Erythroblast (primary cell): ENCODE measurements around the gene TFCP2.

Experiments
- DNase-seq, 2 experiments: peaks; one replicate each; lab custom pipeline; 2025; lab: John Stamatoyannopoulos, UW
- GATA1 ChIP-seq: IDR thresholded peaks from 2 replicates; pipeline ENCODE4 v1.6.1; 2011; ENCODE audit warnings: low read depth, mild to moderate bottlenecking, control low read depth, low read length, moderate library complexity
- POLR2A ChIP-seq: IDR thresholded peaks from 2 replicates; pipeline ENCODE4 v1.6.1; 2011; ENCODE audit warnings: mild to moderate bottlenecking, low read length

The TFCP2 gene

DNA sequence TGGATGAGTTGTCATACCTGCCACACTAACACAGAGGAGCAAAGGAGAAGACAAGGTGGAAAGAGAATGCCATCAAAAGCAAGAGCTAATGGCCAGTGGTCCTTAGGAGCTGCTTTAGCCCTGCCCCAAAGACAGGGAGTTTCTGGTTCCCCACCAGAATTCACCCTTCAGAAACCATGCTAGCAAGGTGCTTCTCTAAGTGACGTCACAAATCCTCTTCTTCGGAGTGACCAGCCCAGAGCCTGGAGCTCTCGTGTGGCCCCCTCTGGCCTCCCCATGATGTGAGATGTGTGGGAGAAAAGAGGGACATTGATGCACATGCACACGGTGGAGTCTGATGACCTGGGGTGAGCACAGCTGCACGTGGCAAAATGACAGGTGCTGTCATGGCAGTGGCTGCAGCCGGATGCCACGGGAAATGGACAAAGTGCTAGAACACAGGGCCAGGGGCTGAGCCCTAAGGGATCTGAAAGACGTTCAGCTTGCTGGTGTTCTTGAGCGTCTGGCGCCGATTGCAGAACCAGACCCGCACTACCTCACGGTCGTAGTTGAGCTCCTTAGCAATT, 16.9 kb upstream of the TFCP2 start:
- DNase-seq, result no peak
- TF ChIP-seq POLR2A (no peak), GATA1 (no peak)

DNA sequence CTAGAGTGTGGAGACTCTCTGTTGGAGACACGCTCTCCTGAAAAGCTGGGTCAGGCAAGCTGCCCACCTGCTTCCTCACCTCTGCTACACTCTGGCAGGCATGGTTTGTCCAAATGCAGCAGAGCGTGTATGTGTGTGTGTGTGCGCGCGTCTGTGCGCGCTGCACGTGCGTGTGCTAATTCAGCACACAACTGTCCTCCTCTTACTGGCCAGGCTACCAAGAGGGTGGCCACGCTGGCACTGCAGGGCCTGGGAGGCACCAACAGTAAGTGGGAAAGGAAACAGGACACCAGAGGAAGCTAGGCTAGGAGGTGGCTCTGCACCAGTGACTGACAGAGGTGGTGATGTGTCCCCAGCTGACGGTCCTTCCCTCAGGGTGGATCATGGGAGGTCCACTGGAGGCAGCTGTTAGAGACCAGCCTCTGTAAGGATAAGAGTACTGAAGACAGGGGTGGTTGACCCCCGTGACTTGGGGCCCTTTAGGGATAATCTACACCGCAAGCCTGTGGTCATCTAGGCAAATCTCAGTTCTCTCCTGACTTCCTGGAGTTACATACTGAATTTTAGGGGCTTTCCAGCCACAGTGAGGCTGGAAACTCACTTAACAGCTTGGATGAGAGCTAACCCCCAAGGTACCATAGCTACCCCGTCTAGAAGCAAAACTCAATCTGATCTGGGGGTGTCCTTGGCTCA, 15.6 kb upstream of the TFCP2 start:
- no peak for TF ChIP-seq POLR2A
- TF ChIP-seq GATA1, result no peak
- DNase-seq, result no peak

DNA sequence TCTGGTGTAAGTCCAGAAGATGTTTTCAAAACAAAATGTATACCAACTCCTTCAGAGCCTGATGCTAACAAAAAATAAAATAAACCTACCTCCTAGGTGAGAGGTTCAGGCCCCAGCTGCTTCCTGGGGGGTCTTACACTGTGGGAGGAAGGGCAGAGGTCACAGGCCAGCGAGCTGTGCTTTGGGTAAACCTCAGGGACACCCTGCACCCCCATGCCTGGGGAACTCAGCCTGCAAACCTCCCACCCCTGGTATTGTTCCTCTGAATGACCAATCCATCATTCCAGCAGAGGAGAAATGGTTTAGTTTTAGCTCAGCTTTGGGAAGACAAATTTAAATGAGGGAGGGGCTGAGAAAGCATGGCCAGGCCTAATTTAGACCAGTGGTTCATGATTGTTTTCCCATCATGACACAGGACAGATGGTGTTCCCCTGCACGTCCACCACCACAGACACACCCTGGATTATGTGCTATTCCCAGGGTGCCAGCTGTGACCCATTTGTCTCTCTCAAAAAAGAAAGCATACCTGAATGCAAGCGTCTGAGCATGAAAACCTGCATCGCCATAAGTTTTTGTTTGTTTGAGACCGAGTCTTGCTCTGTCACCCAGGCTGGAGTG, 14.5 kb upstream of the TFCP2 start:
- no peak for DNase-seq
- TF ChIP-seq GATA1, result no peak
- no peak for TF ChIP-seq POLR2A

DNA sequence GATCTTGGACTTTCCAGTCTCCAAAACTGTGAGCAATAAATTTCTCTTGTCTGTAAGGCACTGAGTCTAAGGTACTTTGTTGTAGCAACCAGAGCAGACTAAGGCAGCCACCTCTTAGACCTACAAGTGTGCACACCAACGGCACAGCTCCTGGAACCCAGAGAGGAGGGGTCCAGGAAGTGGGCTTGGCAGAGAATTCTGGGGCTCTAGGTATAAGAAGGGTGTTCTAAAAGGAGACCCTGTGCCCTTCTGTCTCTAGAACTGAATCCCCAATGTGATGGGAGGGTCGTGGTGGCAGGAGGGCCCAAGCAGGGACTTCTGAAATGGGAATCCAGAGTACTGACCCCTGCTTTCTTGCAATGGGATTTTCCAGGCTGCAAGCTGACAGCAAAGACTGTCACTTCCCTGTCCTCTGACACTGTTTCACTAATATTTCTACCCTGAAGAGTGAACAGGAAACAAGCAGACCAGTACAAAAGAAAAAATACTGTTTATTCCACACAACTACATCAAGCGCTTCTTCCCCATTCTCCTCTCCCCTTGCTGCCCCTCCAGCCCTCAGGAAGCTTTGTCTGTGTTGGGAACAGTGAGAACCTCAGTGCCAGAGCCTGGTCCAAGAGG, 13.6 kb upstream of the TFCP2 start:
- no peak for DNase-seq
- TF ChIP-seq GATA1 (no peak), POLR2A (no peak)

DNA sequence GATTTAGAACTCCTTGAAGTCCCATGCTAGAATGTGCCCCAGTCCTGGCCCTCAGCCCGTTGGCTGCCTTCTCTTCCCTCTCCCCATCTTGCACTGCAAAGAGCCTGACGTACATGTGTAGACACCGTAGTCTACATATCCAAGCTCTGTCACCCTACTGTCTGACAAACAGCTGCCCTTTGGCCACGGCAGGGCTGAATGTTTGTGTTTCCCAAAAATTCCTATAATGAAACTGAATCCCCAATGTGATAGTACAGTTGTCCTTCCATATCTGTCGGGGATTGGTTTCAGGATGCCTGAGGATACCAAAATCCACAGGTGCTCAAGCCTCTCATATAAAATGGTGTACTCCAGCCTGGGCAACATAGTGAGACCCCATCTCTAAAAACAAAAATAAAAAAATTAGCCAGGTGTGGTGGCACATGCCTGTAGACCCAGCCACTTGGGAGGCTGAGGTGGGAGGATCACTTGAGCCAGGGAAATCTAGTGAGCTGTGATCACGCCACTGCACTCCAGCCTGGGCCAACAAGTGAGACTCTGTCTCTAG, 12.3 kb upstream of the TFCP2 start:
- TF ChIP-seq POLR2A, result no peak
- no peak for TF ChIP-seq GATA1
- no peak for DNase-seq

DNA sequence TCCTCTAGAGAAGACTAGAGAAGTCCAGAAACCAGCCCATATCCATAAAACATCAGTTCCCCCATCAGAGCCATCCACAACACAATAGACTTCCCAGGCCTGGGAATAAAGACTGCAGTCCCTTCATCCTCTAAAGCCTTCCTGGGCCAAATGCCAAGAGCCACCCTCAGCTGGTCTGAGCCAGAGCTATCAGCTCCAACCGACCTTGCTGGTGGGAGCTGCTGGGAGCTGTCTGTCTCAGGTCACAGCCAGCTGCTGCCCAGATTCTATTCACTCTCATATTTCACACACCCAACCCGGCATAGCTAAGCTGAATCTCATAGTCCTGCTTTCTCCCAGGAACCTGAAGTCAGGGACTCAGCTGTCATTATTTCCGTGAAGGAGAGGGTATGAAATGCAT, 10.9 kb upstream of the TFCP2 start:
- TF ChIP-seq GATA1, result no peak
- no peak for TF ChIP-seq POLR2A
- DNase-seq, result peak; percentile 7 to 12

DNA sequence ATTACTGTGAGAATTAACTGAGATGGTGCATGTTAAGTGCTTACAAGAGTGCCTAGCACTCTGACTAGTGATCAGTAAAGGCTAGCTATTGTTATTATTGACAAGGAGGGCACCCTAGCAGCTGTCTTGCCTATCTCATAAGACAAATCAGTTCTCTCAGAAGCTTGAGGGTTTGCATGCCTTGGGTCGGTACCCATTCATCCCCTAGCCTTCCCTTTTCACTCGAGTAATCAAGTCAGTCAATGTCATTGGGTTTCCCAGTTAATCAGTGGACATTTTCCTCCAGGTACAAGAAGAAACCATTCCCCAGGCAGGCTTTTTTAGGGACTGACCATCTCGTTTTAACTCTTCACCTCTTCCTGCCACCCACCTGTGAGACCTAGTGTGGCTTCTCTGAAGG, 10.4 kb upstream of the TFCP2 start:
- no peak for DNase-seq
- no peak for TF ChIP-seq GATA1
- no peak for TF ChIP-seq POLR2A

DNA sequence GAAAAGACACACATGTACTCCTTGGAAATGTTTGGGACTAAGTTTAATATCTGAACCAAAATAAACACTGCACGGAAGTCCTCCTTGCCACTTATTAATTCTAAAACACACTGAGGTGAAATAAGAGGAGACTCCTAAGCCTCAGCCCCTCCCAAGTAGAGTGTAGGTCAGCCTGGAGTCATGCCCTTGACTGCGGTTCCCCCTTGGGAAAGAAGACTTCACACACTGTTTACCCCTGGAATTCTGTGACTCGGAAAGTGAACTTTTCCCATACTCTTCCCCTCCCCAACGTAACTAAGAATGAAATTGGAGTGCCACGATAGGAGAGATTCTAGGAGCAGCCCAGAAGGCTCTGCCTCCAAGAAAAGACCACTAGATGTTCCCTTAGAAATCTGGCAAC, 8.6 kb upstream of the TFCP2 start:
- DNase-seq, result no peak
- TF ChIP-seq POLR2A (no peak), GATA1 (no peak)

DNA sequence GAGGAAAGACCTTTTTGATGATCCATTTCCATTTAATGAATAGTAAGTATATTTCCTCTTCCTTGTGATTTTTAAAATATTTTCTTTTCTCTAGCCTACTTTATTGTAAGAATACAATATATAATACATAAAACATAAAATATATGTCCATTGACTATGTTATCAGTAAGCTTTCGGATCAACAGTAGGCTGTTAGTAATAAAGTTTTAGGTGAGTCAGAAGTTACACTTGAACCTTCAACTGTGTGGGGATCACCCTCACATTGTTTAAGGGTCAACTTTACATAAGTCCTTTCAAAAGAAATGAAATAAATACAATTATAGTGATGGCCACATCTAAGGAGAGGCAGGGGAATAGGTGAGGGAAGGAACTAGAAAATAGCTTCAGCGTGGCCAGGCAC, 5.0 kb upstream of the TFCP2 start:
- no peak for TF ChIP-seq GATA1
- TF ChIP-seq POLR2A, result no peak
- no peak for DNase-seq

DNA sequence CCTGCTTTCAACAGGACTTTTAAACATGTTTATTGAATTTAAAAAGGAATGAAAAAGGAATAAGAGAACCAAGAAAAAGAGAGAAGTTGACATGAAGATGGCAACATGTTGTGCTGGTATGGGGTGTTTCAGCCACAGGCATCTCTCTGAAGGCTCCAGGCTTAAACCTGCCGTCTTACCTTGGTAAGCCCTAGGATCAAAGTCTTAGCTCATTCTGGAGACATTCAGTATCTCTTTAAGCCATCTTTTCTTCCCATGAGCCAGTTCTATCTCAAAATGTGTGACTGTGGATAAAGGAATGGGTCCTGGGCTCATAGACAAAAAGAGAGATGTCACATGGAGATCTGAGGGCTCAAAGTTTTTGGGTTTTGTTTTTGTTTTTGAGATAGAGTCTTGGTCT, 1.6 kb upstream of the TFCP2 start:
- DNase-seq, result peak in 1 of 2 experiments; percentile 30
- TF ChIP-seq POLR2A, result no peak
- TF ChIP-seq GATA1, result no peak

DNA sequence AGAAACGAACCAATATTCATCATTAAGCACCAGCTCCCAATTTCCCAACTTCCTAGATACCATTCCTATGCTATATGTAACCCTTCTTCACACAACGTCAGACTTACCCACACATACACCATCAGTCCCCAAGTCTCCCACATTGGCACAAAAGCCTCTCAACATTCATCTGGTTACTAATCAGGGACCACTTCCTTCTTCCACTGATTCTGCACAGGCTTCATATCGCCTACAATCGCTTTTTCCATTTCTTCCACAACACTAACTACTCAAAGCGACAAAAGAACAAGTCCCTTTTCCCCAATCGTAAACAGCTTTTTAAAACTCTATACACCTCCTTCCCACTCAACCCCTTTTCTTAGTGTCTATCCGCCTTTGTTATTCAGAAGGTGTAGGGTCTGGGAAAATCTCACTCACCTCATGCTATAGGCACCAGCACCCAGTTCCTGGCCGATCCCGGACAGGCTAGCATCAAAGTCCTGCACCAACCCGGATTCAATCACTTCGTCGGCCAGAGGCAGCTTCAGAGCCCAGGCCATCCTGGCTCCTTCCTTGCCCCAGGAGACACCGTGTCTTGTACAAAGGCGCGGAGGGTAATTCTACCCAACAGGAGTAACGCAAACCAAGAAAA, 936 bp downstream of the TFCP2 start:
- TF ChIP-seq POLR2A, result no peak
- no peak for TF ChIP-seq GATA1
- peak in 1 of 2 experiments; percentile 43 for DNase-seq

DNA sequence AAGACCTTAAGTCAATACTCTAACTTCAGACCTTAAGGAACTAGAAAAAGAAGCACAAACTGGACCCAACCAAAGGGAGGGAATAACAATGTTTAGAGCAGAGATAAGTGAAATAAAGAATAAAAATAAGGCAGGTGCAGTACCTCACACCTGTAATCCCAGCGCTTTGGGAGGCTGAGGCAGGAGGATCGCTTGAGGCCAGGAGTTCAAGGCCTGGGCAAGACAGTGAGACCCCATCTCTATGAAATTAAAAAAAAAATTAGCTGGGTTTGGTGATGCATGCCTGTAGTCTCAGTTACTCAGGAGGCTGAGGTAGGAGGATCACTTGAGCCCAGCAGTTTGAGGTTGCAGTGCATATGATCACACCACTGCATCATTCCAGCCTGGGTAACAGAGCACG, 9.1 kb downstream of the TFCP2 start:
- DNase-seq, result no peak
- TF ChIP-seq GATA1 (no peak), POLR2A (no peak)

DNA sequence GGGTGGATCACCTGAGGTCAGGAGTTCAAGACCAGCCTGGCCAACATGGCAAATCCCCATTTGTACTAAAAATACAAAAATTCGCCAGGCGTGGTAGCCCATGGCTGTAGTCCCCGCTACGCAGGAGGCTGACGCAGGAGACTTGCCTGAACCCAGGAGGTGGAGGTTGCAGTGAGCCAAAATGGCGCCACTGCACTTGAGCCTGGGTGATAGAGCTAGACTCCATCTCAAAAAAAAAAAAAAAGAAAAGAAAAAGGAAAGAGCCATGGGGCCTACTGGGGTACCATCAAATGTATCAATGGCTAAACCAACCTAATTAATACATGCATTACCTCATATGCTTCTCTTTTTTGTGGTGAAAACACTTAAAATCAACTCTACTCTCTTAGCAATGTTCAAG, 10.7 kb downstream of the TFCP2 start:
- TF ChIP-seq GATA1 (no peak), POLR2A (no peak)
- no peak for DNase-seq

DNA sequence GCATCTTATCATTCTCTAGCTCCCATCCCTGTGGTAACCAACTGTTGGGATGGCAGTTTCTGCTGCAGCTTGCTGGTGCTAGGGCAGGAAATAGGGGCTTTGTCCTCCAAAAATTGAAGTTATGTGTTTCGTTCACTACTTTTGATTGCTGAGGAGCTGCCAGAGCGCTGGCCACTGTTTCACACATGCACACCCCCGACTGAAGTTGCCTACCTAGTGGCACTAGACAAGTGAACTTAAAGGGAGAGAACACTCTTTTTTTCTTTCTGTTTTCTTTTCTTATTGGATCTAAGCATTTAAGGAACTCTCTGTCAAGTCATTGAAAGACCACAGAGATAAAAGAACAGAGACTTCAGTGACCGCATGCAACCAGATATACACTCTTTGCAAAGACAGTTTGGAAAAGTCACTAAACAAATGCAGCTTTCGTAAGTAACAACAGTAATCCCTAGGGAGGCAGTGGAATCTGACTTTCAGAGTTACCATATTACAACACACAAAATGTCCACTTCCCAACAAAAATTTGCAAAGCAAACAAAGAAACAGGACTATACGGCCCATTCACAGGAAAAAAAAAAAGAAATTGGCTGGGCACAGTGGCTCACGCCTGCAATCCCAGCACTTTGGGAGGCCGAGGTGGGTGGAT, 12.0 kb downstream of the TFCP2 start:
- no peak for DNase-seq

More for the DNA sequence above, 12.0 kb downstream of the TFCP2 start:
- no peak for TF ChIP-seq GATA1
